ENCODE measurements around the gene KIF12.
"Not testable (repeated sequence)": the region's sequence is repeated elsewhere in the genome, so short reads cannot be mapped to it uniquely, and the experiment has no call there.

KIF12 gene

DNA sequence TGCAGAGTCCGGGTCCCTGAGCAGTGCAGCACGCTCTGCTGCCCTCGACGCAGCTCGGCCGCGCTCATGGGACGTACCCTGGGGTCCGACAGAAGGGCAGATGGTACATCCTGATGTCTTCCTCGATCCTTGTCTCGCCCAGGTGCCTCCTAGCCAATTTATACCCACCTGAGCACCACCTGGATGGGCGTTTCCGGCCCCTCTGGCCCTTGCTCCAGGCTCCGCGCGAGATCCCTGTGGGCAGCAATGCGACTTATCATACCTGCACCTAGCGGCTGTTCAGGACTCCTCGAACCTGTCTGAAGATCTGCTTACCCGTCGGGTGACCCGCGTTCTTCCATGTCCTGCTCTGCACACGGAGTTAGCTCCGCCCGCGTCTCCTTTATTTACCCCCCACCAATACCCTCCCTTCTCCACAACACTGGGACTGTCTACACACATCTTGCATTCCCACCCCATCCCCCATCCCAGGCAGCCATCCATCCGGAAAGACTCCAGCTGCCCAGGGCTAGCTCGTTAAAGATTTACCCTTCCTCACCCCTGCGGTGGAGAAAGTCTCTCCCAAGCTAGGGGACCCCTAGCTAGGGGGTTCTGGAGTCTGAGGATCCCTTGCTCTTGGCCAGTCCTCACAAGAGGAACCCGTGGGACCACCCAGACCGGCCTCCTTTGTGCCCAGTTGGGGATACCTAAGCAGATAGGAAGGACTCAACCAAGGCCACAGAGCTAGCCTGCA lies at the start of gene KIF12:
TSS of gene KIF12 (minus strand) at position 357 of the 733 bp plus-strand sequence. CDS start at position 341, 16 bp downstream.
- DNase-seq: no peak

DNA sequence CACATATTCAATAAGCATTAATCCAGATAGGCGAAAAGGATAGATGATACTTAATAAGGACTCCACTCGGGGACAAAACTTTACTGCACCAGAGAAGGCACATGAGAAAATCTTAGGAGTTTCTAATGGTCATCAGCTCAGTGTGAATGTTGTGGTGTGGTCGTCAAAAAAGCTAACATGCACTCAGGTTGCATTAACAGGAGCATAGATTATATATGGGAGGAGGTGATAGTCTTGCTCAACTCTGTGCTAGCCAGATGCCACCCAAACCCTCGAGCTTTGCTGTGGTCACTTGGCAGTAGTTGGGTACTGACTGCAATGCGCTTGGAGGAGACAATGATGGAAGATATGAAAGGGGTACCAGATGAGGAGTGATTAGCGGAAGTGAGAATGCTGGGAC lies 47.6 kb upstream of the KIF12 start:
- no peak for DNase-seq

DNA sequence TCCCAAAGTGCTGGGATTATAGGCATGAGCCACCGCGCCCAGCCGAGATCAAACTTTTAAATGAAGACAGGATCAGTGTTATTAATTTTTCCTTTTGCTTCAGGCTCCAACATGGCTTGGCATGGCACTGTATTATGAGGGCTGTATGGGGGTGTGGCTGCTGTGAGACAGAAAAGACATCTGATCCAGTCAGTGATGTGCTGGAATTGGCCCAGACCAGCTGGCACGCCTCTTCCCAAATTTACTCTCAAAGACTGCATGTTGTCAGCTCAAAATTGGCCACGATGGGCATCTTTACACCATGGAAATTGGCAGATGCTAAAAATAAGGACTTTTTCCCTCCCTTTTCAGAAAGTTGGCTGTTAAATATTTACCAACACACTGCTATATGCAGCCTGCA lies 44.1 kb upstream of the KIF12 start:
- DNase-seq: no peak

DNA sequence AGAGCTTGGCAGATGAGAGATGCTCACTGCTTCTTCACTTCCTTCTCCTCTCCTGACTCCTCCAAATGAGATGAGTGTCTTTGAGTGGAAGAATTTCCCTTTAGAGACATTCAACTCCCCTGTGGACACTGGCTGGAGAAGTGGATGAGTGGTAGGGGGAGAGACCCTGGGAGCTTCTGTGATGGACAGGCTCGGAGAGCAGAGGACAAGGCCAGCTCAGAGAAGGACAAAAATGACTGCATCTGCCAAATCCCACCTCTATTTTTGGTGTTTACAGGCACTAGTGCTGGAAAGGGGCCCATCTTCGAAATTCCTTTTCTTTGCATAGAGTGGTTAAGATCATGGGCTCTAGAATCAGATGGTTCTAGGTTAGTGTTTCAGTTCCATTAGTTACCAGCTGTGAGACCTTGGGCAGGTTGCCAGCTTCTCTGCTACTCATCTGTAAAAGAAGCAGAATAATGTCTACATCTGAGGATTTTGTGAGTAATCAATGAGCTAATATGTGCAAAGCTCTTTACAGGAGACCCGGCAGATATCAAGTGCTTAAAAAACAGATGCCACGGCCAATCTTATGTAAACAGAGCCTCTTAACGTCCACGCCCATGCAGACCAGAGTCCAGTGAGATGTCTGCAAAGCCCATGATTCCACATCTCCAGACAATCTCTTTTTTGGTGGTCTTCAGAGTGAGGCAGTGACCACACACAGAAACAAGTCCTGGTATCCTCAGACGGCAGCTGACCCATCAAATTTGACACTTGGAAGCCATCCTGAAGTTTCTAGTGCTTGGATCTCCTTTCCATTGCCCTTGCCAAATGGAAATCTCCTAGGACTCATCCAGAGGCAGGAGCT lies 42.7 kb upstream of the KIF12 start:
- DNase-seq: no peak

DNA sequence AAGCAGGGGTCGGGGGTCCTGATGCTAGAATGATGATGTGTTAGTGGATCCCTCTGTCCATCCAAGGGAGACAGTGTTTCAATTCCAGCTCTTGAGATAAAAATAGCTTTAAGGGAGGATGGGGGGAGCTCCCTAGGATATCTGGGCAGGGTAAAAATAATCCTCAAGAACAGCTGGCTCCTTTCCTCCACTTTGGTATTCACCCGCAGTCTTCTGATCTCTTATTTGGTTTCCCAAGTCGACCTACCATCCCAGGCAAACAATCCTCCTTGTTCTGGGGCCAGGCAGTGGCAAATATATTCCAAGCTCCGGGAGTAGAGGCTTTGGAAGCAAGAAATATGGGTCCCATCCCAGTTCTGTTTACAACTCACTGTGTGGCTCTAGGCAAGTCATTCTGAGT lies 41.8 kb upstream of the KIF12 start:
- DNase-seq: no peak

DNA sequence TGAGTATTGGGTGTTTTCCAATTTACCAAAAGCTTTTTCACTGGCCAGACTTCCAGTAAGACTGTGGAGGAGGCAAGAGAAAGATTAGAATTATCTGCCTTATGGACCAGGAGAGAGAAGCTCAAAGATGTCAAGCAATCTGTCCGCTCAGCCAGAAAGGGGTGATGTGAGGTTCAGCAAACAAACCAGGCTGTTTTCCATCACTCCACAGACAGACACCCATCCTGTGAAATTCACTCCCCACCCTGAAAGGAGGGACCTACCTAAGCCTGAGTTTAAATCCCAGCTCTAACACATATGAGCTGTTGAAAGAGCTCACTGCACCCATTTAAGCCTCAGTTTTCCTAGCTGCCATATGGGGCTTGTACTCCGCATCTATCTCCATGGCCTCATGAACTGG lies 41.3 kb upstream of the KIF12 start:
- DNase-seq: no peak

DNA sequence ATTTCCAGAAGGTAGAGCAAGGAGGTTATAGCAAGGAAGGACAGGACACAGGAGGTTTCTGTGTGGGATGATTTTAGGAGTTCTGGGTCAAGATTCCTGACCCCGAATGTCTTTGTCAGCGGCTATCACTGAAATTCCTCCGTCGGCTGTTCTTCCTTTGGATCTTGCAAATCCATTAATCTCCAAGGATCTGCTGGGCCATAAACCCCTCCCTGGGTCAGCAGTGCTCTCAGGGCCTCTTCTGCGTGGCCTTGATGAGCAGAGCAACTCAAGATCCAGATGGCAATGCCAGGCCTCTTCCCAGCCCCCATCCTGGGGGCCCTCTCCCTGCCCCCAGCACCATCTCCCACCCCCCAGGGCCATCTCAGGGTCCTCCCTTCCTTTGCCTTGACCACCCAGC lies 40.0 kb upstream of the KIF12 start:
- no peak for DNase-seq

DNA sequence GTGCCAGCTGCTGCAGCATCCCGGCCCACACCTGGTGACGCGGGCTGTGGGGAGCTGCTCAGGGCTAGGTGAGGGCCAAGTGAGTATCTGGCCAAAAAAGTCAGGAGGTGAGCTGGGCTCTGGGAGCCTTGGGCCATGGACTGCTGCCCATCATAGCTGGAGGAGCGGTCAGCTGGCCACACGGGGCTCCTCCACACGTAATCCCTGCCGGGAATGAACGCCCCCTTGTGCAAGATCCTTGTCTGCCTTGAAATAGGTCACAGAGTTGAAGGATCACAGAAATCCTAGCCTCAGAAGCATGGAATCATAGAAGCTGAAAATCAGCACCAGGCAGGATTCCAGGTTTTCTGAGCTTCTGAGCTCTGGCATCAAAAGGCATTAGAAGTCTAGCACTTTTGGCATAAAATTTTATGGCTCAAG lies 39.5 kb upstream of the KIF12 start:
- no peak for DNase-seq

DNA sequence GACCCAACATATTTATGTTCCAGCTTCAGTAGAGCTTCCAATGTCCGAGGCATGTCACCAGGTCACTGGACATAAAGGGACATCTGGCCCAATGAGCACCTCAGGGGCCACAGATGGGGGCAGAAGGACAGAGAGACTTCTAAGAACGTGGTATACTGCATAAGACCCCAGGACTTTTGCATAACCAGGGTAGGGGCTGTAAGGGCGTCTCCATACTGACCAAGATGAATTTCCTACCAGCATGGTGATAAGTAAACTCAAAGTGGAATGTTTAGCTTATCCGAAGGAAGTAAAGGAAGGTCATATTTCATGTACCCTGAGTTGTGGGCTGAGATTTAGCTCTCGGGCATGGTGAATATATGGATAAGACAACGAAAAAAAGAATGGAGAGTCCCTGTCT lies 38.7 kb upstream of the KIF12 start:
- no peak for DNase-seq

DNA sequence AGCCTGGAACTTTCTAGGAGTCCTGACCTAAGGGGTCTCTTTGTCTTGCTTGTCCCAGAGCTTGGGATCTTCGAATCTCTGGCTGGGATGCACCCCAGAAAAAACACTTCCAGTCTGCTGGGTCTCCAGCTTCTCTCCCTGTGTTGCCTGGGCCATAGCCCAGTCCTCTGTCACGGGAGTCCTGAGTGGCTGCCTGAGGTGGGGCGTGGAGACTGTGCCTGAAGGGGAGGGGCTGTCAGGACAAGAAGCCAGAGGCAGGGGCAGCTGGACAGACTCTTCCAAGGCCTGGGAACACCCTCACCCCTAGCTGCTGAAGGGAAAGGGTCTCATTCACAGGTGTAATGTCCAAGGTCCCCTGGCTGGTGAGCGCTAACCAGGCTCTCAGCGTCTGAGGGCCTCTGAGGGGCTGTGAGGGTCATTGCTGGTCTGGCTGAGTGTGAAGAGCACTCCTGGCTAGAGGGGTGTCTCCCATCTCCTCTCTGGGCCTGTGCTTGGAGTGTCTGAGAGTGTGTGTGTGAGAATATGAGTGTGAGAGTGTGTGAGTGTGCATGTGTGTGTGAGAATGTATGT lies 35.8 kb upstream of the KIF12 start:
- DNase-seq: no peak

DNA sequence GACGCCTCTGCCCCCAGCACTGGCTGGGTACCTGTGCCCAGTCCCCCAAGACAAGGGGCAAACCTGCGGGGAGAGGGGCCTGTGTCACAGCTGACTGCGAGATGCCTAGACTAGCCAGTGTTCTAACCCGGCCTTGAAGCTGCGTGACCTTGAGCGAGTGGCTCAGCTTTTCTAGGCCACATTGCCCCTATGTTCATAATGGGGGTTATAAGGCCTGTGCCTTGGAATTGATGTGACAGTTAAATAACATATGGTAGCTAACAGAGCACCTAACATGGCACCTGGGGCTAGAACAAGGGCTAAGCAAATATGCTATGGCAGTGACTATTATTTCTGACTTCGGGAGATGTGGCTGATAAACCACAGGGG lies 33.4 kb upstream of the KIF12 start:
- no peak for DNase-seq

DNA sequence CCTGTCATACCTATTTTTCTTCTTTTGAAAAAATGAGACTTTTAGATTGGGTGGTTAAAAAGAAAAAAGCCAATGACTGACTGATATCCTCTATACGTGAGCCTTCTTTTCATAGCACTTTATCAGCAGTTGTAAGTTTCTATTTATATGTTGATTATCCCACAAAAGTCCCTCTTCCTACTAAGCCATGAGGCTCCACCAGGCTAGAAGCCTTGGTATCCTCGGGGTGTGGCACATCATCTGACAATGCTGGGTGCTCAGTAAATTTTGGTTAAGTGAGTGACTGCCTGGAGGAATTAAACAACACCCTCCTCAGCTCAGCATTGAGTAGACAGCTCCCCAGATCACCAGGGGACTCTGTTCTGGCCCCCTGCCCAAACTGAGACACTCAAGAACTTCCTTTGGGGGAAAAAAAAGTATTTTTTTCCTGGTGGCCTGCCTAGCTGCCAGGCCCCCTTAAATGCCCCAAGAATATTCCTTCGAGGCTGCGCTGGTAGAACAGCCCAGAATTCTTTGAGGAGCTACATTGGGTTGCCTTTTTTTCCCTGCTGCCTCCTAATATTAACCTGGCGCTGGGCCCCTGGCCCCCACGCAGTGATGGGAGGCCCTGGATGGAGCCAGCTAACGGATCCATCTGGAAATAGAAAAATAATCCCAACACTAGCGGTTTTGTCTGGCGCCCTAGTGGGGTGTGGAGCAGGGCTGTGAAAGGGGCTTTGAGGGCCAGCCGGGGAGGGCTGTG lies 32.9 kb upstream of the KIF12 start:
- no peak for DNase-seq

DNA sequence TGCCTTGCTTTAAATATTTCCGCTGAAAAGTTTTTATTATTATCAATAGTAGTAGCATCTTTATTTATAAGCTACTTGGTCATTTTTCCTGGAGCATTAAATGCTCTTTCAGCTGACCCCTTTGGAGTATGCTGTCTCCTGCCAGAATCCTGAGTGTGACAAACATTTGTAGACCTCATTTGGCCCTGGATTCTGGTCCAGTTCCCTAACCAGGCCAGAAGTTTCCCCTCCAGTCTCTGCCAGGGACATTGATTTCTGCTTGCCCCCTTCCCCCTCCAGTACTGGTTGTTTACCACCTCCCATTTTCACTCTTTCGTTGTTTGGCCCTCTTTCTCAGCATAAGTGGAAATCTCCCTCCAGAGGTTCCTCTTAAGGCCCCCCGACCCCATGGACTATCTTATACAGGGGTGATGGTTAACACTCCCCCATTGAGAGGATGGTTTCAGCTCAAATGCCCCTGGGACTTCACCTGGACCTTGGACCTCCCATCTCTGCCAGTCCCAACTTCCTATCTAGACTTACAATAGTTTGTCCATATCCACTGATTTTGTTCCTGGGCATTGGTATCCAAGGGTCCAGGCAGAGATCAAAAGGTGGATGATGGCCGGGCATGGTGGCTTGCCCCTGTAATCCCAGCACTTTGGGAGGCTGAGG lies 31.7 kb upstream of the KIF12 start:
- no peak for DNase-seq

DNA sequence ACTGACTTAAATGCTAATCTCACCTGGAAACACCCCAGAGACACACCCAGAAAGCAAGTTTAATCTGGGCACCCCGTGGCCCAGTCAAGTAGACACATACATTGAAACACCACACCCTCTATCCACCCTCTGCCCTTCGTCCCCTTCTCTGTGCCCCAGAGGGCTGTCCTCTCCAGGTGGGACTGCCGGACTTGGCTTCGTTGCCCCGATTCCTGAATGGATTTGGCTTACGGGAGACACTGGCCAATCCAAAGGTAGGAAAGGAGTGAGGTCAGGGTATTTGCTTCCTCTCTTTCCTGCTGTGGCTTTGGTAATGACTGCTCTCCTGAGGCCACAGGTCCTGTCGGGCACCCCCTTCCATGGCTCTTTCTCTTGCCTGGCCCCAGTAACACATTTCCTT lies 31.0 kb upstream of the KIF12 start:
- DNase-seq: no peak

DNA sequence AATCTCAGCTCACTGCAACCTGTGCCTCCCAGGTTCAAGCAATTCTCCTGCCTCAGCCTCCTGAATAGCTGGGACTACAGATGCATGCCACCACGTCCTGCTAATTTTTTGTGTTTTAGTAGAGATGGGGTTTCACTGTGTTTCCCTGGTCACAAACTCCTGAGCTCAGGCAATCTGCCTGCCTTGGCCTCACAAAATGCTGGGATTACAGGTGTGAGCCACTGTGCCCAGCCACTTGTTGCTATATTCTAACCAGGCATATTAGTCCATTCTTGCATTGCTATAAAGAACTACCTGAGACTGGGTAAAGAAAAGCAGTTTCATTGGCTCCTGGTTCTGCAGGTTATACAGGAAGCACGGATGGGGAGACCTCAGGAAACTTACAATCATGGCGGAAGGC lies 29.7 kb upstream of the KIF12 start:
- not testable (repeated sequence) for DNase-seq

DNA sequence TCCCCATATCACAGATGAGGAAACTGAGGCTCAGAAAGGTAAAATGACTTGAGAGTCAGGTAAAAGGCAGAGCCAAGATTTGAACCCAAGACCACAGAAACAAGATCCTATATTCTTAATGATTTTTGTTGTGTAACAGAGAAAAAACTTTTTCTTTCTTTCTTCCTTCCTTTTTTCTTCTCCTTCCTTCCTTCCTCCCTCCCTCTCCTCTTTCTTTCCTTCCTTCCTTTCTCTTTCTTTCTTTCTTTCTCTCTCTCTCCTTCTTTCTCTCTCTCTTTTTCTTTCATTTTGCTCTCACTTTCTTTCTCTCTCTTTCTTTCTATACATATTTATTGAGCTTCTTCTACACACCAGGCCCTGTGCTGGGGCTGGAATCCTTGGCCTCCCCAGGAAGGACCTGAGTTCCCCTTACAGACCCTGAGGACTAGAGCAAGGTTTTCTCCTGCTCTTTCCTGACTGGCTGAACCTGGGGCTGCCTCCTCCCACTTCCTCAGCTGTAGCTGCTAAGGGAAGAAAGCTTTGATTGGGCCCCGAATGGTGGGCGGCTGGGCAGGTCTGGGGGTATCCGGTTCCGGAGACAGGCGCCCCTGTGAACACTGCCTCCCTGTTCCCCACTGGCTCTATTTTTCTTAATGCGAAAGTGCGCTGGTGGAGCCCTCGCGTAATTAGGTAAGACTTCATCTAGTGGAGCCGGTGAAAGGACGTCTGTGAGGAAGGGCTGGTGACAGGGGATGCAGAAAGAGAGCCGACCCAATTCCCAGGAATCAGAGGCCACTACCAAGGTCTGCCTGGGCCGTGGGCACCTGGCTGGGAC lies 27.4 kb upstream of the KIF12 start:
- DNase-seq: no peak

DNA sequence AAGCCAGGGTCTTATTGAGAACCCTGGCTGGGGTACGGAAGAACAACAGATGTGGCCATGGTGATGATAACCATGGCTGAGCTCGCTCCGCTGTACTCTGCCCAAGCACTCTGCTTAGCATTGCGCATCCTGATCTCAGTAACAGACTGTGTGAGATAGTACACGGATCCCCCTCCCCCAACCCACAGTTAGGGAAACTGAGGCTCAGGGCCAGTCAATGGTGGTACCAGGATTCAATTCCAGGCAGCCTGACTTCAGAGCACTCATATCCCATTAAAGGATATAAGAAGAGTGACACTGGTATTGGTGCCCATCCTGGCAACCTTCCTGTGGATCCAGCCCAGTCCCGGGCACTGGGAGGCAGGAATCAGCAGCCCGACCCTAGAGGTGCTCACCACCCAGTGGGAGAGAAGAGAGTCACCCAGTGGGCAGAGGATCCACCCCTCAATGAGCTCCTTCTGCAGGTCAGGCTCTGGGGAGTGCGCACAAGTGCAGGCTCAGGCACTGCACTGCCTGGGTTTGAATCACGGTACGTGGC lies 26.5 kb upstream of the KIF12 start:
- DNase-seq: no peak

DNA sequence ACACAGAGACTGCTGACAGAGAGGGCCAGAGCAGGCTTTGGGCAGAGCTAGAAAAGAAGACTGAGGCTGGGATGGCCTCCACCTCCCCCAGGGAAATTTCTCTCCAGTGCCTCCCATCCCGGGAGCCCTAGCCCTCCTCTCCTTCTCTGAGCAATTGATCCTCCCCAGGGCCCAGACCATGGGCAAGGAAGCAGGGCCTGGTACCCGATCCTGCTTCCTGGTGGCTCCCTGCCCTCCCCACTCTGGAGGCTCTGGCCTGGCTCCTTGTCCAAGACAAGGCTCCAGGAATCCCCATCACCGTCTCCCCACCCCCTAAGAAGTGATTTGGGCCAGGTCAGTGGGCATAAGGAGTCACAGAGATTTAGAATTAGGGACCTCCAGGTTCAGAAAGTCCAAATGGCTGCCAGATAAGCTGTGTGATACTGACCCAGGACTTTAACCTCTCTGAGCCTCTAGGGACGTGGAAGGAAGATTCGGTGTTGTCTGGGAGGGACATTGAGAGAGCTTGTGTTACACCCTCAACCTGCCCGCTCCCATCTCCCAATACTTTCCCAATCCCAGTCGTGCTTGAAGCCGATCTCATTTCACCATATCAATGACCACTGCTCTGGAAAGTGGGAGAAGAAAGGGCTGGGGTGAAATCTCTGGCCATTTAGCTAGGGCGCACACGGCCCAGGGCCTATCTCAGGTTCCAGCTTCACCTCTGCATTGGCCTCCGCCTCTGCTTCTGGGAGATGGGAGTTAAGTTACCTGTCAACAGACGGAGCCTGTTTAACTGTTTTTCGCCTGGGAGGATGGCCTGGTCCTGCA lies 25.8 kb upstream of the KIF12 start:
- no peak for DNase-seq

DNA sequence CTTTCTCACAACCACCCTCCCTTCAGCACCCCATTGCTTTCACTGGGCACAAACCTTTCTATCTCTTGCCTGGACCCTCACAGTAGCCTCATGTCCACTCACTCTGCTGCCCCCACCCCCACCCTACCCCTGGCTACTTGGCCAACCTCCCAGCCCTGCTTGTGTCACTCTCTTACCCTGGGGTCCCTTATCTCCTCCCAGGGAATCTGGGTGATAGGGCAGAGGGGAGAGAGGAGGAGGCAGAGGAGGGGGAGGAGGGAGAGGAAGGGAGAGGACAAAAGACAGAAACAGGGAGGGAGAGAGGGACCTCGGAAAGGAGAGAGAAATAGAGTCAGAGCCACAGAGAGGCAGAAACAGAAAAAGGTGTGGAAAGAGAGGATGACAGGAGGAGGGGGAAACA lies 25.0 kb upstream of the KIF12 start:
- no peak for DNase-seq
